ENCODE measurements around the gene TNFRSF12A.

Gene TNFRSF12A

GRCh38 chr16:3022684-3023414 lies 2.7 kb downstream of the TNFRSF12A start:
- DNase-seq = peak; percentile 68
- no peaks in the 10 kb centered on the region for H3K9me3 Mint-ChIP-seq

GRCh38 chr16:3023415-3023668 lies 3.2 kb downstream of the TNFRSF12A start:
- H3K9me3 Mint-ChIP-seq = no peaks in the 10 kb centered on the region

More at GRCh38 chr16:3022684-3023414, 2.7 kb downstream of the TNFRSF12A start:
- Mint-ChIP-seq H3K27ac (peak overlapping the region; percentile 96), H3K27me3 (peaks cover 0 to 12% of the 10 kb centered on the region in 2 donors), H3K4me3 (peak overlapping the region; percentile 77 to 81), H3K4me1 (peaks cover 41 to 80% of the 10 kb centered on the region in 2 donors), H3K36me3 (peaks cover 18 to 21% of the 10 kb centered on the region in 2 donors)
- ATAC-seq (replicated peaks) = peak; percentile 29 to 41

GRCh38 chr16:3023669-3024478 lies 3.7 kb downstream of the TNFRSF12A start, which contains the start of the genes HCFC1R1 and THOC6:
HCFC1R1 (minus strand) TSS chr16:3023942; CDS start chr16:3023941, 1 bp downstream.
THOC6 (plus strand) TSS chr16:3024035; CDS start chr16:3024327, 292 bp downstream.
- Mint-ChIP-seq H3K4me3 (peak within 1 kb of the TSS; percentile 77 to 81), H3K36me3 (peaks cover 20 to 21% of the 10 kb centered on the region in 2 donors), H3K4me1 (peaks cover 43 to 81% of the 10 kb centered on the region in 2 donors), H3K9me3 (no peaks in the 10 kb centered on the region), H3K27me3 (peaks cover 7 to 11% of the 10 kb centered on the region in 2 donors), H3K27ac (peak within 1 kb of the TSS; percentile 96)
- ATAC-seq (replicated peaks) (peak; percentile 80 to 84), DNase-seq (peak; percentile 94)

More at GRCh38 chr16:3023415-3023668, 3.2 kb downstream of the TNFRSF12A start:
- Mint-ChIP-seq H3K27me3 (peaks cover 3 to 11% of the 10 kb centered on the region in 2 donors), H3K4me3 (peak overlapping the region; percentile 77 to 81), H3K27ac (peak overlapping the region; percentile 96), H3K36me3 (peaks cover 20 to 21% of the 10 kb centered on the region in 2 donors), H3K4me1 (peaks cover 41 to 80% of the 10 kb centered on the region in 2 donors)
- DNase-seq (no peak), ATAC-seq (replicated peaks) (no peak)

- Mint-ChIP-seq H3K4me1 (peaks cover 46 to 85% of the 10 kb centered on the region in 2 donors), H3K27ac (no peak overlapping the region), H3K27me3 (peaks cover 20 to 23% of the 10 kb centered on the region in 2 donors), H3K36me3 (peaks cover 20 to 21% of the 10 kb centered on the region in 2 donors), H3K9me3 (no peaks in the 10 kb centered on the region), H3K4me3 (peak overlapping the region in 1 of 2 donors; percentile 25)
- no peak for DNase-seq
- no peak for ATAC-seq (replicated peaks)
Observed at GRCh38 chr16:3025032-3026002, 5.1 kb downstream of the TNFRSF12A start.

GRCh38 chr16:3026003-3026378 lies 5.8 kb downstream of the TNFRSF12A start:
- H3K4me3 Mint-ChIP-seq = no peak overlapping the region
- H3K36me3 Mint-ChIP-seq = peaks cover 20 to 21% of the 10 kb centered on the region in 2 donors
- DNase-seq (no peak), ATAC-seq (replicated peaks) (no peak)
- H3K4me1 Mint-ChIP-seq = peaks cover 42 to 83% of the 10 kb centered on the region in 2 donors
- H3K27ac Mint-ChIP-seq = no peak overlapping the region
- peaks cover 26 to 30% of the 10 kb centered on the region in 2 donors for H3K27me3 Mint-ChIP-seq
- no peaks in the 10 kb centered on the region for H3K9me3 Mint-ChIP-seq

- Mint-ChIP-seq H3K27me3 (peaks cover 33 to 39% of the 10 kb centered on the region in 2 donors), H3K4me3 (no peak overlapping the region), H3K27ac (no peak overlapping the region), H3K9me3 (no peaks in the 10 kb centered on the region), H3K4me1 (peaks cover 36 to 75% of the 10 kb centered on the region in 2 donors), H3K36me3 (peaks cover 20 to 21% of the 10 kb centered on the region in 2 donors)
- ATAC-seq (replicated peaks) (no peak), DNase-seq (no peak)
Observed at GRCh38 chr16:3026609-3027488, 6.7 kb downstream of the TNFRSF12A start.

- Mint-ChIP-seq H3K36me3 (peaks cover 20 to 21% of the 10 kb centered on the region in 2 donors), H3K4me1 (peaks cover 30 to 69% of the 10 kb centered on the region in 2 donors), H3K27me3 (peaks cover 37 to 45% of the 10 kb centered on the region in 2 donors), H3K9me3 (no peaks in the 10 kb centered on the region), H3K27ac (no peak overlapping the region), H3K4me3 (no peak overlapping the region)
- ATAC-seq (replicated peaks) (no peak), DNase-seq (no peak)
Observed at GRCh38 chr16:3027489-3027795, 7.3 kb downstream of the TNFRSF12A start.

GRCh38 chr16:3027983-3028715 lies 8.0 kb downstream of the TNFRSF12A start:
- peak; percentile 30 to 44 for ATAC-seq (replicated peaks)
- Mint-ChIP-seq H3K27me3 (peaks cover 44 to 52% of the 10 kb centered on the region in 2 donors), H3K4me1 (peaks cover 26 to 68% of the 10 kb centered on the region in 2 donors), H3K36me3 (peaks cover 20 to 21% of the 10 kb centered on the region in 2 donors), H3K27ac (no peak overlapping the region), H3K4me3 (peak overlapping the region; percentile 44 to 76), H3K9me3 (no peaks in the 10 kb centered on the region)
- peak; percentile 71 for DNase-seq

- no peak overlapping the region for H3K27ac Mint-ChIP-seq
Observed at GRCh38 chr16:3028716-3029319, 8.7 kb downstream of the TNFRSF12A start.

GRCh38 chr16:3029491-3030221 lies 9.5 kb downstream of the TNFRSF12A start:
- H3K9me3 Mint-ChIP-seq = no peaks in the 10 kb centered on the region
- DNase-seq (no peak), ATAC-seq (replicated peaks) (peak in 1 of 2 donors; percentile 34)
- peaks cover 57 to 65% of the 10 kb centered on the region in 2 donors for H3K27me3 Mint-ChIP-seq
- H3K4me1 Mint-ChIP-seq = peaks cover 20 to 56% of the 10 kb centered on the region in 2 donors
- H3K4me3 Mint-ChIP-seq = peak overlapping the region; percentile 1 to 37
- H3K27ac Mint-ChIP-seq = no peak overlapping the region
- H3K36me3 Mint-ChIP-seq = peaks cover 20 to 21% of the 10 kb centered on the region in 2 donors

More at GRCh38 chr16:3028716-3029319, 8.7 kb downstream of the TNFRSF12A start:
- ATAC-seq (replicated peaks) (no peak), DNase-seq (no peak)
- peaks cover 23 to 61% of the 10 kb centered on the region in 2 donors for H3K4me1 Mint-ChIP-seq
- peaks cover 20 to 21% of the 10 kb centered on the region in 2 donors for H3K36me3 Mint-ChIP-seq
- H3K27me3 Mint-ChIP-seq = peaks cover 51 to 58% of the 10 kb centered on the region in 2 donors
- H3K4me3 Mint-ChIP-seq = peak overlapping the region in 1 of 2 donors; percentile 5
- H3K9me3 Mint-ChIP-seq = no peaks in the 10 kb centered on the region
